ENCODE results near the gene SFT2D2.

The SFT2D2 gene

DNA sequence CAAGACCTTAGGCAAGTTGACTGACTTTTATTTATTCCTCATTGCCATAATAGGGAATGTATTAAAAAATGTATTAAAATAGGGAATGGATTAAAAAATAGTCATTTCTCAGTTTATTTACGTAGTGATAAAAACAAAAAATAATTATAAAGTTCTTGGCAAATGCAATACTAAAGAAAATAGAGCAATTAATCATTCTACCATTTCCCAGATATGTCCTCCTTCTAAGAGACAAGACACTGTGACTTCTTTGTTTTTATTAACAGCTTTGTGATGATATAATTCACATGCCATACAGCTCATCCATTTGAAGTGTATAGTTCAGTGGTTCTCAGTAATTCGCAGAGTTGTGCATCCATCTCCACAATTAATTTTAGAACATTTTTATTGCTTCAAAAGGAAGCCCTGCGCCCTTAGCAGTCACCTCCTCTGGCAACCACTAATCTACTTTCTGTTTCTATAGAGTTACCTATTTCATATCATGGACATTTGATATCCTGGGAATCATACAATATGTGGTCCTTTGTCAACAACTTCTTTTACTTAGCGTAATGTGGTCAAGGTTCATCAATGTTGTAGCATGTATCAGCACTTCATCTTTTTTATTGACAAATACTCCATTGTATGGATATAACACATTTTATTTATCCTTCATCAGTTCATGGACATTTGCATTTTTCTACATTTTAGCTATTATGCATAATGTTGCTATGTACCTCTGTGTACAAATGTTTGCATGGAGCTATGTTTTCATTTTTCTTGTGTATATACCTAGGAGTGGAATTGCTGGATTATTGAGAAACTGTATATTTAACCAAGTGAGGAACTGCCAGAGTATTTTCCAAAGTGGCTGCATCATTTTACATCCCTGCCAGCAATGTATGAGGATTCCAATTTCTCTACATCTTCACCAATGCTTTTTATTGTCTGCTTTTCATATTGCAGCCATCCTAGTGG lies 60.4 kb downstream of the SFT2D2 start:
- H3K4me3 ChIP-seq (ENCODE audit: low read depth, low read length) = no peak overlapping the region
- DNase-seq (ENCODE audit: low read depth) = no peak
- TF ChIP-seq, protein P1, sequence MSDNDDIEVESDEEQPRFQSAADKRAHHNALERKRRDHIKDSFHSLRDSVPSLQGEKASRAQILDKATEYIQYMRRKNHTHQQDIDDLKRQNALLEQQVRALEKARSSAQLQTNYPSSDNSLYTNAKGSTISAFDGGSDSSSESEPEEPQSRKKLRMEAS (IDR thresholded peaks at IDR 0.05; ENCODE audit: low read depth, low read length) = no peak
- TF ChIP-seq, protein P2, sequence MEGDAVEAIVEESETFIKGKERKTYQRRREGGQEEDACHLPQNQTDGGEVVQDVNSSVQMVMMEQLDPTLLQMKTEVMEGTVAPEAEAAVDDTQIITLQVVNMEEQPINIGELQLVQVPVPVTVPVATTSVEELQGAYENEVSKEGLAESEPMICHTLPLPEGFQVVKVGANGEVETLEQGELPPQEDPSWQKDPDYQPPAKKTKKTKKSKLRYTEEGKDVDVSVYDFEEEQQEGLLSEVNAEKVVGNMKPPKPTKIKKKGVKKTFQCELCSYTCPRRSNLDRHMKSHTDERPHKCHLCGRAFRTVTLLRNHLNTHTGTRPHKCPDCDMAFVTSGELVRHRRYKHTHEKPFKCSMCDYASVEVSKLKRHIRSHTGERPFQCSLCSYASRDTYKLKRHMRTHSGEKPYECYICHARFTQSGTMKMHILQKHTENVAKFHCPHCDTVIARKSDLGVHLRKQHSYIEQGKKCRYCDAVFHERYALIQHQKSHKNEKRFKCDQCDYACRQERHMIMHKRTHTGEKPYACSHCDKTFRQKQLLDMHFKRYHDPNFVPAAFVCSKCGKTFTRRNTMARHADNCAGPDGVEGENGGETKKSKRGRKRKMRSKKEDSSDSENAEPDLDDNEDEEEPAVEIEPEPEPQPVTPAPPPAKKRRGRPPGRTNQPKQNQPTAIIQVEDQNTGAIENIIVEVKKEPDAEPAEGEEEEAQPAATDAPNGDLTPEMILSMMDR (IDR thresholded peaks at IDR 0.05; ENCODE audit: low read depth, low read length) = no peak
- TF ChIP-seq MYC (IDR thresholded peaks at IDR 0.05; ENCODE audit: low read depth, low read length) (no peak), POLR2A (IDR thresholded peaks at IDR 0.05; ENCODE audit: extremely low read depth, insufficient read length) (no peak)

DNA sequence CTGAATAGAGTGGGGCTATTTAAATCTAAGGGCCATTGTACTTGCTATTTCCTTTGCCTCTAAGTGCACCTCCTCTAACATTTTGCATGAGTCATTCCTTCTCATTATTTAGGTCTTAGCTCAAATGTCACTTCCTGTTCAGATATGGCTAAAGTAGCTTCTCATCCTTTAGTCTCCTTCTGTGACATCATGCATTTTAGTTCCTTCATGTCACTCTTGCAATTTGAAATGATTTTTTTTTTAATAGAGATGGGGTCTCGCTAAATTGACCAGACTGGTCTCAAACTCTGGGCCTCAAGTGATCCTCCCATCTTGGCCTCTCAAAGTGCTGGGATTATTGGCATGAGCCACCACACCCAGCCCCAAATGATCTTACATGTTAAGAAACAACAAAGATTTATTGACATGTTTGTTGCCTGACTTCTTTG lies 61.4 kb downstream of the SFT2D2 start:
- no peak overlapping the region for H3K4me3 ChIP-seq (ENCODE audit: low read depth, low read length)
- no peak for TF ChIP-seq POLR2A (IDR thresholded peaks at IDR 0.05; ENCODE audit: extremely low read depth, insufficient read length)
- no peak for TF ChIP-seq MYC (IDR thresholded peaks at IDR 0.05; ENCODE audit: low read depth, low read length)
- TF ChIP-seq, protein P2 (IDR thresholded peaks at IDR 0.05; ENCODE audit: low read depth, low read length) = no peak
- TF ChIP-seq, protein P1 (IDR thresholded peaks at IDR 0.05; ENCODE audit: low read depth, low read length) = no peak
- peak; percentile 49 for DNase-seq (ENCODE audit: low read depth)

DNA sequence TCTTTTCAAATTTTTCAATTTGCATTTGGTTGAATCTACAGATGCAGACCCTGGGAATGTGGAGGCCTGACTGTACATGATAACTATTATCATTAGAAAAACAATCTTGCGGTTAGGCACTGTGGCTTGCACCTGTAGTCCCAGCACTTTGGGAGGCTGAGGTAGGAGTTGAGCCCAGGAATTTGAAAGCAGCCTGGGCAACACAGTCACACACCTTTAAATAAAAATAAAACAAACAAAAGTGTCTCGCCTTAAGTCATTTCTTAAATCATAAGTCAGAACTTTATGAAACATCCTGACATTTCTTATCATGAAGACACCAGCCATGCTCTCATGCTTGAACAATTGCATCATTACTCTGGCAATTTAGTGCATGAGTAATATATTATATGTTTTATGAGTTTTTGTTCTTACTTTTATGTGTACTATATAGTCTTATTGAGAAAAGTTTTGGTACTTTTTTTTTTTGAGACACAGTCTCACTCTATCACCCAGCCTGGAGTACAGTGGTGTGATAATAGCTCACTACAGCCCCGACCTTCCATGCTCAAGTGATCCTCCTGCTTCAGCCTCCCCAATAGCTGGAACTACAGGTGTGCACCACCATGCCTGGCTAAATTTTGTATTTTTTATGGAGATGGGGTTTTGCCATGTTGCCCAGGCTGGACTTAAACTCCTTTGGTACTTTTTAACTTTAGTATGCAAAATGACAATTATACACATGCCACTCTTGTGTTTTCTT lies 62.7 kb downstream of the SFT2D2 start:
- TF ChIP-seq, protein P2 (IDR thresholded peaks at IDR 0.05; ENCODE audit: low read depth, low read length) = no peak
- TF ChIP-seq, protein P1 (IDR thresholded peaks at IDR 0.05; ENCODE audit: low read depth, low read length) = no peak
- TF ChIP-seq POLR2A (IDR thresholded peaks at IDR 0.05; ENCODE audit: extremely low read depth, insufficient read length) (no peak), MYC (IDR thresholded peaks at IDR 0.05; ENCODE audit: low read depth, low read length) (no peak)
- DNase-seq (ENCODE audit: low read depth) = no peak

DNA sequence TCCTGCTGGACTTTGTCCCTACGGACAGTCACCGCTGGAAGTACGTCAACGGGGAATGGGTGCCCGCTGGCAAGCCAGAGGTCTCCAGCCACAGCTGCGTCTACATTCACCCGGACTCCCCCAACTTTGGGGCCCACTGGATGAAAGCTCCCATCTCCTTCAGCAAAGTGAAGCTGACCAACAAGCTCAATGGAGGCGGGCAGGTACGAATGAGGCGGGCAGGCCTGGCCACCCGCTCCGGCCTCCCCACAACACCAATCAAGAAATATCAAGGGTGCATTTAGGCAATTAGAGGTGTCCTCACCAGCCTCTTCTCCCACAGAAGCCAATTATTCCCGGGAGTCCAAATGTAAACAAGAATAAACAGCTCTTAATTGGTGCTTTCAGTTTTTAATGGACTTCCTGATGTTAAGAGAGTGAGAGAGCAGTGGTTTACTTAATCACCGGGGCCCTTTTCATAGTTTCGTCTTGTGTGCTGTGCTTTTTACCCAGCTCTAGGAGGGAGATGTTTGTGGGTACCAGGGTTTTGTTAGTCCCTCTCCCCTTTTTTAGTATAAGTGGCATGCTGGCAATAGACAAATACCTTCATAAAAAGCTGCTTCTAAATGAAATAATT lies 65.5 kb downstream of the SFT2D2 start:
- H3K4me3 ChIP-seq (ENCODE audit: low read depth, low read length) = no peak overlapping the region
- no peak for DNase-seq (ENCODE audit: low read depth)
- no peak for TF ChIP-seq POLR2A (IDR thresholded peaks at IDR 0.05; ENCODE audit: extremely low read depth, insufficient read length)
- no peak for TF ChIP-seq MYC (IDR thresholded peaks at IDR 0.05; ENCODE audit: low read depth, low read length)

More for the DNA sequence above, 62.7 kb downstream of the SFT2D2 start:
- H3K4me3 ChIP-seq (ENCODE audit: low read depth, low read length) = no peak overlapping the region

DNA sequence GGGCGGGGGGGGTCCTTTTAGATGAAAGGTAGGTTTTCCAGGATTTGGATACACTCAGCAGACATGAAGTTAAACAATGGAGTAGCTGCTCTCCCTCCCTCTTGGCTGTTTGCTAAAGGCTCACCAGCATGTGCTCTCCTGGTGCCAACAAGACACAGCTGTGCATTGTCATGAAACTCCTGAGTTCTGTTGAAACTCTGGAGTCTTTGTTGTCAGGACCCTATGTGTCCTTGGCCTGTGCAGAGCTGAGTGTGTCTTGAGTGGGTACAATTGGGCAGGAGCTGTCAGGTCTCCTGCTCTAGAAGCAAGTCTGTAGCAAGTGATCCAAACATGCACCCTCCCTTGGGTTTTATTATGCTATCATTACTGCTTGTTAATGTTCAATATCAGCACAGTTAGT lies 67.6 kb downstream of the SFT2D2 start:
- DNase-seq (ENCODE audit: low read depth) = no peak
- TF ChIP-seq MYC (IDR thresholded peaks at IDR 0.05; ENCODE audit: low read depth, low read length) (no peak), POLR2A (IDR thresholded peaks at IDR 0.05; ENCODE audit: extremely low read depth, insufficient read length) (no peak)
- TF ChIP-seq, protein P1 (IDR thresholded peaks at IDR 0.05; ENCODE audit: low read depth, low read length) = no peak
- TF ChIP-seq, protein P2 (IDR thresholded peaks at IDR 0.05; ENCODE audit: low read depth, low read length) = no peak
- no peak overlapping the region for H3K4me3 ChIP-seq (ENCODE audit: low read depth, low read length)

Data from NB4 (cell line).